Gastrocnemius medialis (tissue), 4 donors: ENCODE measurements around the gene FHOD1.

ENCODE experiments used
- POLR2A ChIP-seq, 2 donors: fragments of 450-650 bp; IDR thresholded peaks; one replicate each; pipeline ENCODE4 v1.6.1; 2017; ENCODE audit warnings: antibody characterized with exemption in 2 of 2, mild to moderate bottlenecking in 2 of 2, moderate library complexity in 2 of 2
- TF ChIP-seq, protein P1 (sequence below), 5 experiments: fragments of 450-650 bp in 3 of 5; fragments of 200-600 bp in 2 of 5; sonication (generic) in 2 of 5; IDR thresholded peaks in 4 of 5; conservative IDR thresholded peaks in 1 of 5; 1 replicate in 4 of 5; 2 replicates in 1 of 5; pipeline ENCODE4 v1.5.1; 2016 to 2019; ENCODE audit warnings: antibody characterized with exemption in 5 of 5, mild to moderate bottlenecking in 3 of 5, moderate library complexity in 3 of 5

DNA sequence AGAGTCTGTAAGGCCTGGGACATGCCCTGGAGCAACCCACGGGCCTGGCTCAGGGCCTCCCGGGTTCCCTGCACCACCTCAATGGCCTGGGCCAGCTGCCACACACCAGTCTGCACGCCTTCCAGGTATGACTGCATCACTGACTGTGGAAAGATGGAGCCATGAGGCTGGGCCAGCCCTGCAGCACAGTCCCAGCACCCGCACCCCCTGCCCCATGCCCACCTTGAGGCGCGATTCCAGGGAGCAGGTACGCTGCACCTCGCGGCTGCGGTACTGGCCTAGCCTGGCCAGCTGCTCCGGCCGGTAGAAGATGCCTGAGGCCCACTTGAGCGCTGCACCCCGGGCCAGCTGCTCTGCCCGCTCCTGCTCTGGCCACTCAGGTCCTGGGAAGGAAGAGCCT is 58.5 kb downstream of the FHOD1 start:
- TF ChIP-seq, protein P1, sequence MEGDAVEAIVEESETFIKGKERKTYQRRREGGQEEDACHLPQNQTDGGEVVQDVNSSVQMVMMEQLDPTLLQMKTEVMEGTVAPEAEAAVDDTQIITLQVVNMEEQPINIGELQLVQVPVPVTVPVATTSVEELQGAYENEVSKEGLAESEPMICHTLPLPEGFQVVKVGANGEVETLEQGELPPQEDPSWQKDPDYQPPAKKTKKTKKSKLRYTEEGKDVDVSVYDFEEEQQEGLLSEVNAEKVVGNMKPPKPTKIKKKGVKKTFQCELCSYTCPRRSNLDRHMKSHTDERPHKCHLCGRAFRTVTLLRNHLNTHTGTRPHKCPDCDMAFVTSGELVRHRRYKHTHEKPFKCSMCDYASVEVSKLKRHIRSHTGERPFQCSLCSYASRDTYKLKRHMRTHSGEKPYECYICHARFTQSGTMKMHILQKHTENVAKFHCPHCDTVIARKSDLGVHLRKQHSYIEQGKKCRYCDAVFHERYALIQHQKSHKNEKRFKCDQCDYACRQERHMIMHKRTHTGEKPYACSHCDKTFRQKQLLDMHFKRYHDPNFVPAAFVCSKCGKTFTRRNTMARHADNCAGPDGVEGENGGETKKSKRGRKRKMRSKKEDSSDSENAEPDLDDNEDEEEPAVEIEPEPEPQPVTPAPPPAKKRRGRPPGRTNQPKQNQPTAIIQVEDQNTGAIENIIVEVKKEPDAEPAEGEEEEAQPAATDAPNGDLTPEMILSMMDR (IDR thresholded peaks at IDR 0.05 in 4 of 5, conservative IDR thresholded peaks at IDR 0.05 in 1 of 5), result no peak
- no peak for TF ChIP-seq POLR2A (IDR thresholded peaks at IDR 0.05)
